GM21717 (cell line): ENCODE measurements around the gene FGF14.

Experiments used
- ATAC-seq: cut with Tn5 transposase; IDR thresholded peaks from one replicate; pipeline ENCODE4 v1.9.1; 2021; ENCODE audit warnings: mild to moderate bottlenecking, moderate library complexity; ENCODE audit not compliant: unreplicated experiment

FGF14 gene

DNA sequence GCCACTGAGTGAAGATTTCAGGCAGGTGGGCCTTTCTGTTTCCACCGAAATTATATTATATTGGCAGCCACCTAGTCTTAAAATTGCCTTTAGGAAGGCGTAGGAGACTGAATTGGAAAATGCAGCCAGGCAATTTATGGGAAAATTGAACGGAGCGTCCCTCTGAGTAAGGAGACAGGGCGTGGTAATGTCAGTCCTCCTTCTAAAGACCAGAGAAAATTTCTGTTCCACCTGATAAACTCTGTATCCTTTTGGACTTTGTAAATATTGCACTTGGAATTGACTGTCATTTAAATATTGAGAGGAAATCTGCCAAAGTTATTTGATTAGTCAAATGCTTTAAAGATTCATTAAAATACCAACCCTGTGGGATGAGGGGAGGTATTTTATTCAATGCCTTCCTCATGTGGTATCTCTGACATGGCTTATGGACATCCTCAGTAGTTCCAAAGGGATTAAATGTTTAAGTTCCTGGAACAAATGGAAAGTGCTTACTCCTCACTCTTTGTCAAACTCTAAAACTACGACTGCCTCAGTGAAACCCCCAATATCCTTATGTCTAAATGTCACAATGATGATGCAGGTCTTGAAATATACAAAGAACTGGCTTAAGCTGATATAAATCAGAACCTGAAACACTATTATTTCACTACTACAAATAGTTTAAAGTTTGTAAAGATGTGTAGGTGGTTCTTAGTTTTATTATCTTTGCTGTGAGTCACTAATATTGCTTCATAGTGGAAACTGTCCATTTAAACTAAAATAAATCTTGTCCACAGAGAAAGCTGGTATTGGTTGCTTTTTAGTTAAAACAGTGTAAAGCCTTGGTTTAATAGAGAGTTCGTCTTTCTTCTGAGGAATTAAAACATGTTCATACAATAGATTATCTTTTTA is 203.2 kb downstream of the FGF14 start:
- no peak for ATAC-seq

DNA sequence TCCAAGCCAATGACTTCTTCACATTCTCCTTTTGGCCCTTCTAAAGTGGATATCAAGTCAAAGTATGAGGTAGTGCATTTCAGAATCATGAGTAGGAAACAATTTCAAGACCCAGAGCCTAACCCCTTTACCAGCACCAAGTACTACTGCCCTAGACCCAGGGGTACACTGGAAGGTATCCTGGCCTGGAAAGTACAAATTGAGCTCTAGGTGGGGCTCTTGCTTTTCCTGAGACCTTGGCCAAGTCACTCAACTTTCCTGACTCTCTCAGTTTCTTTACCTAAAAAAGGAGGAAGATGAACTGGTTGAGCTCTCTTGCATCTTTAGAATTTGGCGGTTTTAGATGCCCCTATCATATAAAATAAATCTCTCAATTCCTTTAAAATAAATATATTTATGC is 204.7 kb downstream of the FGF14 start:
- no peak for ATAC-seq

DNA sequence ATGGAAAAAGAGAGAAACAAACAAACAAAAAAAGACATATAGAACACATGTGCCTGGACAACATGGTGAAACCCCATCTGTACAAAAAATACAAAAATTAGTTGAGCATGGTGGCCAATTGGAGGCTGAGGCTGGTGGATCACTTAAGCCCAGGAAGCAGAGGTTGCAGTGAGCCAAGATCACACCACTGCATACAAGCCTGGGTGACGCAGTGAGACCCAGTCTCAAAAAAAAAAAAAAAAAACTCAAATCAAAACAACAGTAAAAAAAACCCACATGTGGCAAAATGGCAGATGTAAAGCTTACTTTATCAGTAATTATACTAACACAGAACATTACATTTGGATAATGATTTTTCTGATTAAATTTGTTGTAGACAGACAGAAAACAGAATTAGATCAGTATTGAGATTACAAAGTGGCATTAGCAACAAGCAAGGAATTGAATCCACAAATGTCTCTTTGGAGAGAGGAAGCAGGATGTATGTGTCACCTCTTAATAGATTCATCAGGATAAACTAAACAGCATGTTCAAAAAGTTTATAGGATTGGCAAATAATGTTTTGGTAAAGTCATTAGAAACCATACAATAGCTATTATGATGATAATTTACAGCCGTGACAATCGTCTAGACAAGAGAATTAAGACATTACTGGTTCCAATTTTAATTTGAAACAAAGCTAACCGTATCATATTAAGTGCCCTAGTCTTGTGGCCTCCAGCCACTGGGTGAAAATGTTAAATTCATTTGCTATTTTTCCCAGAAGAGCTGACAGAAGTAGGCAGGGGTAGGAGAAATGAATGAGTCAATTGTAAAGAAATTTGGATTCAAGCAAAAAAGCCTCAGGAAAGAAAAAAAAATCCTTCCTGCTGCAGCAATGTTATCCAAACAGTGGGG is 206.0 kb downstream of the FGF14 start:
- no peak for ATAC-seq

DNA sequence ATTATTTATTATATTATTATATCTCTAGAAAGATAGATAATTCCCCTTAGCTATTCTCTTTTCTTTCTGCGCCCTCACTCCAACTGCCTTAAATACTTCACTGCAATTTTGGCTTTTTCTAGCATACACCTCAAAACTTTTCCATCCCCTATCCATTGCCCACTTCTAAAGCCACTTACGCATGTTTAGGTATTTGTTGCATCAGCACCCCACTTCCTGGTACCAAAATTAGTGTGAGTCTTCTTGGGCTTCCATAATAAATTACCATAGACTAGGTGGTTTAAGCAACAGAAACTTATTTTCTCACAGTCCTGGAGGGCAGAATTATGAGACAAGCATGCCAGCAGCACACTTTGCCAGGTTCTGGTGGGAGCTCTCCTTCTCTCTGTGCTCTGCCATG is 209.0 kb downstream of the FGF14 start:
- ATAC-seq = no peak

DNA sequence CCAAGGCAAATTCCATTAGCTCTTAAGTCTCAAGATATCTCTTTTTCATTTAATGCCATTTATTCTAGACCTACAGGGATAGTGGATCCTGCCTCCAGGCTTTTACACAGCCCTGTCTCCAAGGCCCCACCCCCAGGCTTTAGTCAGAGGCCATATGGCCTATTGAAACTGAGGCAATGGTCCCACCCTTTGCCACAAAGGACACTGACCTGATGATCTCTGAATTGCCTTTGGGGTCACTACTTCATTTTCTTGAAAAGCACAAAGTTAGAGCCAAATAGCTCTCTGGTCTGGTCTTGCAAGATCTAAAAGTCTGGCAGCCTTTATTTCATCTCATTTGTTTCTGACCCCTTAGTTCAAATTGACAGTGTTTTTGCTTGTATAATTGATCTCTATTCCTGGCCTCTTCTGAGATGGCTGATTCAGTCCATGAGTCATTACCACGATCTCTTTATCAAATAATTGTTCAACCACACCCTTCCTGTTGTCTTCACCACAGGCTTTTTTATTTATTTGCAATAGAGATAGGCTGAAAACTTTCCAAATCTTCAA is 209.8 kb downstream of the FGF14 start:
- no peak for ATAC-seq

DNA sequence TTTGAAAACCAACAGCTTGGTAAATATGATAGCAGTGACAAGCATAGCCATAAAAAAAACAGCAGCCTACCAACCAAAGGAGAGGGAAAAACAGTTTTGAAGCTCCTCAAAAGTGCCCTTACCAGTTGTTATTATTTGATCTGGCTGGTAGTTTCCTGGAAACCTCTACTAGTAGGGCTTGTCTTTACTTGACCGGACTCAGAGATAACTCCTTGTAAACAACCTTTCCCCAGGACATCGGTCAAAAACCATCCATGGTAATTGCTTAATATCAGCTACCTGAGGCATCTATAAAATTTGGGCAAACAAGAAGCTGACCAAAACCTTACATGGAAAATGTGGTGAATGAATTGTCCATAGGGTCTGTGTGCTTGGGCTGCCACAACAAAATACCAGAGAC is 210.9 kb downstream of the FGF14 start:
- no peak for ATAC-seq

DNA sequence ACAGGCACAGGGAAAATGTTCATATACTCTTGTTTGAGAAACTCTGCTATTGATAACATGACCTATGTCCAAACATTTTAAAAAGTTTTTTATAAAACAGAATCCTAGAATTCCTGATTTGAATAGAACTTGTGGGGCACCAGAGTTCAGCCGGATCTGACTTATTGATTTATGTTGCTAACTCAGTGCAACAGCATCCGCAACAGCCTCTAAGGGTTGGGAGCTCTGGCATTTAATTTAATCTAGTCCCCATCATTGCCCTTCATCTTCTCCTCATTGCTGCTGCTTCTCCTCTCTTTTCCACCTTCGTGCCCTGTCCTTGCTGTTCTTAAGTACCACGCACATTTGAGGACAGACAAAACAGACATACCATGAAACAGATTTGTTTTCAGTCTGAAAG is 214.5 kb downstream of the FGF14 start:
- ATAC-seq = no peak

DNA sequence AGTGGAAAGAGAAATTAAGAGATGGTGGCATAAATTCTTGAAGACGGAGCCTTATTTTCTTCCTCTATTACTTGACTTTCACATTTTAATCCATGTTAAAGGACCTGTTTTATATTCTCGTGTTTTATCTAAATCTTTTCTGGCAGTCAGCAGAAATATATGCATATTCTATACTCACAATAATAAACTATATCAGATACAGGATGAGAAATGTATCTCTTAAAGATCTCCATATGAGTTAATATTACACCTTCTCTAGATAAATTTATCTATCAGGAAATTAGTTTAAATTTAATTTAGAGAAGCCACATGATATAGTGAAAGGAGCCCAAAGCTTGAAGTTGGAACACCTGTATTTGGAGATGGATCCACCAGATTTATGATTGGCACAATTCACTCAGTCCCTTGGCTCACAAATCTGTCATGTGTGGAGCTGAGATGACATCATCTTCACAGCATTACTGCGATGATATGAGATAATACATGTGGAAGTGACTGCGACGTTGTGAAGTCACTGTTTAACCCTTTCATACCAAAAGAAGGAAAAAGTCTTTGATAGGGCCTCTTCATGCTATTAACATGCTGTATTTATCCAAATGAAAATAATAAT is 216.4 kb downstream of the FGF14 start:
- no peak for ATAC-seq

DNA sequence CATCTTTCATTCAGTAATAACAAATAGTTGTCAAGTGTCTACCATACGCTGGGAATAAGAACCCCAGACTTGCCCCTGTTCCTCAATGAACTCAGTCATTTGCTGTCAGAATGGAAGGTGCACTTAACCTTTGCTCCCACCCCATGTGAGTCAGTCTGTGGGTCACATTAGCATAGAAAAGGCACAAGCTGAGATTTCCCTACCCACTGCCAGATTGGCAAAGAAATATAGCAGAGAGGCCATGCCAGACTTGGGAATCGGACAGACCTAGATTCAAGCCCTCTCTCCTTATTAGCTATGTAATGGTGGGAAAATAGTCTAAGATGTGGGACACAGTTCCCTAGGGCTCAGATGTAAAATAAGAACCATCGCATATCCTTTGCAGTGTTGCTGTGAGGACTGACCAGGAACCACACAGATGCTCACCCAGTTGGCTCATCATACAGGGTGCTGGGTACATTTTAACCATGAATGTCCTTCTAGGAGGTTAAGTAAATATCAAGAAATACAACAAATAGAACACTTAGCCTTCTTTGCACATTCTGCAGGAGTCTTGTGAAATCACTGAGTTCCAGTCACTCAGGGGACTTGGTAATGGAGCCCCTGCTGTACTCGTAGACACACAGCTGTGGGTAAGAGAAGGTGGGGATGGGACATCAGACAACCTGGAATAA is 218.2 kb downstream of the FGF14 start:
- ATAC-seq = no peak

DNA sequence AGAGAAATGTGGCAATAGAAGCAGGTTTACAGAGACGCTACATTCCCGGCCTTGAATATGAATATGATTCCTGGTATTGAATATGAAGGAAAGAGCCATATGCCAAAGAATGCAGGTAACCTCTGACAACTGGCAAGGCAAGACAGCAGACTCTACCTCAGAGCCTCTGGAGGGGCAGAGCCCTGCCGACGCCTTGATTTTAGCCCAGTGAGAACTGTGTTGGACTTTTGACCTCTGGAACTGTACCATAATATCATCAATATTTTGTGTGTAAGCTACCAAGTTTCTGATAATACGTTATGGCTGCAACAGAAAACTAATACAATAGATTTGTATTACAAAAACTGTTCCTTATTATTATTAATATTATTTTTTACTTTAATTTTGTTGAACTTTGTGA is 219.7 kb downstream of the FGF14 start:
- no peak for ATAC-seq

DNA sequence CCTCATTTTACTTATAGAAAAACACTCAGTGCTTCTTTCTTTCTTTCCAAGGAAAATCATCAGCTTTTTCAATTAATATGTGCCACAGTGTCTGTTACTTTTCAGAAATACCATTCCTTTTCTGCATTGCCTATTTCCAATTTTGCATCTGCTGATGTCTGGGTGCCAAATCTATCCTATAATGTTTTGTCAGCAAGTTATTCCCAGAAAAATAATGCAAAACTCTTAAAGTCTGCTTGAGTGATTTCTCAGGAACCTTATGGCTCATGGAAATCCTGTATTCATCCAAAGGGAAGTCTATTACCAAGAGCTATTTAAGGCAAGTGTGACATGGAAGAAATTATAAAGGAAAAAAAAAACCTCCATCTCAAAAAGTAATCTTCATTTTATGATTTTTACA is 224.4 kb downstream of the FGF14 start:
- ATAC-seq = no peak

DNA sequence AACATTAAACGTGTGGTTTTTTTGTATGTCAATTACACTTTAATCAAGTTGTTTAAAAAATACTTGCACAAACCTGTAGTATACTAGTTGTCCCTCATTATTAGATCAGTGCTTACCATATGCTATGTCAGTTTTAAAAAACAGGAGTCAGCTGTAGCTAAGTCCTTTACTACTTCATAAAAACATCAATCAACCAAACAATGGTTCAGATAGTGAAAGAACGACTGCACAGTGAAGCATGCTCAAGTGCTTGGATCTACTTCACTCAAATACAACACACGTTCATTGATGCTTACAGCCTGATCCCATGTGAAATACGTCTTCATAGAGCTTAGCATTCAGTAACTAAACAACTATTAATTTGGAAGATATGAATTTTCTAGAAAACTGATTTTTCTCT is 225.0 kb downstream of the FGF14 start:
- ATAC-seq = no peak

DNA sequence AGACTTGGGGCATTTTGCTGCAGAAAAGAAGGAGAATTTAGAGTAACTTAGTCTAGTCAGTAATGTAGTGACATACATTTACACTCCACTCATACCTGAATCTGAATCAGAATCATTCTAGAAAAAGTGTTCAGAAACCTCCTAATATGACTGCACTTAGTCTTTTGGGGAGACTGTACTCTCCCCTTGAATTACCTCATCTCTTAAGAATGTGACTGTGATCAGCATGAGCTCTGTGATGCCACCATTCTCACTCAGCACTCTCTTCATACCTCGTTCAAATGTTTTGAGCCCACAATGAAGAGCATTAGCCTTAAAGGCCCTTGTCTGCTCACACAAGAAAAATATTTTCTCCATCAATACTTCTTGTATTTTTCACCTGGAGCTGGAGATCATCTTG is 229.4 kb downstream of the FGF14 start:
- no peak for ATAC-seq

DNA sequence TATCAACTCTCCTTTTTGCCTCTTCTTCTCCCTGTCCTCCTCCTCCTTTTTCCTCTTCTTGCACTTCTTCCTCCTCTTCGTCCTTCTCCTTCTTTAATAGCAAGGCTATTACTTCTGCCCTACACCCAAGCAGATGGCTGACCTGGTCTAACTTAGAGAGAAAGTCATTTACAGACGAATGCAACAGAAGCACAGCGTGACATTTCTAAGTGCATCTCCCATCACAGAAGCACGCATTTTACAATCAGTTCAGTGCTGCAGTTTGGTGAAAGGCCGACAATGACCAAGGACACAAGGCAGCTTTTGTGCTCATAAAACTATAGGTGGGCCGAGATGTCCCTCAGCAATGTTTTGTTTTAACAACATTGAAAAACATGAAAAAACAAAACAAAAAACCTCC is 231.5 kb downstream of the FGF14 start:
- ATAC-seq = no peak

DNA sequence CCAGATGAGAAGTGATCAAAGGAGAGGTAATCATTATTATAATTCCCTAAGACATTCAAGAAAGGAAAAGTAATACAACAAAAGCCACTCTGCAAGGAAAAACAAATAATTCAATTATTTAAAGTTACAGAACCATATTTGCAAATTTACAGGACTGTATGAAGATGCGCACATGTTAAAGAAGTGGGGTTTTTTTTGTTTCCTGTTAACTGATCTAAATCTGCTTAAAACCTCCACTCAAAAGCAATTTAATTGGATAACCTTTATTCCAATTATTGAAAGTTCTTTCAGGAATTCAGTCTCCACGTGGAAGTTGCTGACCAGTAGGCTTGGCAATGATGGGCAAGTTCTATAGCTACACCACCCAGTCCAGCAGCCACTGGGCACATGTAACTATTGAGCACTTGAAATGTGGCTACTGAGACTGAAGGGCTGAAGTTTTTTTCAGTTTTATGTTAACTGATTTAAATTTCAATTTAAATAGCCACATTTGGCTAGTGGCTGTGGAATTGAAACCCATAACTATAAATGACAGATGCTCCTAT is 232.3 kb downstream of the FGF14 start:
- ATAC-seq = no peak

DNA sequence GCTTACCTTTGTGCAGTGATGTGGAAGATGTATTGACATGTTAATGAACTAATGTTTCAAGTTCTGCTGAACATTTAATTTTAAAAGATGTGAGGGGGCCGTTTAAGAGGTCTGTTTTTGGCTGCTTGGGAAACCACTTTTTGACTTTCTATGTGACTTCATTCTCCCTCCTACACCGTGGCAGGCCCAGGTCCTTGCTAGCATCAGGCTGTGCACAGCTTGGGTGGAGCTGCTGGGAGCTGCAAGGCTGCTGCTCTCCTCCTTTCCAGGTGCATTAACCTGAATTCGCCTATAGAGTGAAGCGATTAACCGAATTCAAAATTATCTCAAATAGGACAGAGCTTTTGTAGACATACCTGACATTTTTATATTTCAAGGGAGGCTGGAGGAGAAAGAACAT is 249.1 kb downstream of the FGF14 start:
- no peak for ATAC-seq

DNA sequence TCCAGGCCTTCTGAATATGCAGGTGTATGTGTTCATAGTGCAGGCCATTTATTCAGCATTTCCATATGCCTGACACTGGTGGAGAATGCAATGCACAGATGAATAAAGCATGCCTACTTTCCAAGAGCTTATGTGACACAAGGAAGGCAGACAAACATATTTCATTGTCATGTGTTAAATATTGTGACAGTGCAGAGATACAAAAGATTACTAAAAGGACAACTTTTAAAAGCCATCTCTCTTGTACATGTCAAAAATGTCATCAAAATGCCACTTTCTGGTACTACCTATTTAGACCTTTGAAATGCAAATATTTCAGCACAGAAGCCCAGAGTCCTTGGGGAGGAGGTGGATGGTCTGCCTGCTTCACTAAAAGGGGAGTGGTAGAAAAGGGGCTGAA is 254.5 kb downstream of the FGF14 start:
- no peak for ATAC-seq

DNA sequence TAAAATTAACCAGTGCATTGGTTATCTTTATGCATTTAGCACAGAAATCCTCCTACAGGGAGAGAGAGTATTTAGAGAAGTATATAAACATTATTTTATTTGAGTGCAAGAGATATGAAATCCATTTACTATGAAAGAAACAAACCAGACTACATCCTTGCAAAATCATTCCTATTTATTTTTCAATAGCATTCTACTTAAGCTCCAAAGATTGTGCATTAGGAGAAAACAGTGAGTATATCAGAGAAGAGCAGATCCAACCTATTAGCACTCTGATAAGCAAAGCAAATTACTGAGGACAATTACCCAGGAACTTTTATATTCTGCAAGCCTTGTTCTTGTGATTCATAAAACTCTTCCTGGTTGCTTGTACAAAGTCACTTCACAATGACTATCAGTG is 256.1 kb downstream of the FGF14 start:
- no peak for ATAC-seq

DNA sequence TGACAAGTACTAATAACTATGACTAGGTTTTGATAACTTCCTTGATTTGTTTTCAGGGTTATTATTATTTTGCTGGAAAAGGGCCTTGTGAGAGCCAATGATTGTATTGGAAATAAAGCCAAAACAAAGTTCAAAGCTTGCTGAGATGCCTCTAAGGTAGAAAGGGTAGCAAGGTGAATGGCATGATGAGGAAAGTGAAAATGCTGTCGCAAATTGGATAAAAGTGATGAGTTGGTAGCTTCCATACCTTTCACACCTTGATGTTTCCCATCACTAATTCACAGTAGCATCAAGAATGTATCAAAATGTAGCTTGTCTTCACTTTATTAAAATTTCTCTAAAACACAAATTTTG is 259.4 kb downstream of the FGF14 start:
- ATAC-seq = no peak

DNA sequence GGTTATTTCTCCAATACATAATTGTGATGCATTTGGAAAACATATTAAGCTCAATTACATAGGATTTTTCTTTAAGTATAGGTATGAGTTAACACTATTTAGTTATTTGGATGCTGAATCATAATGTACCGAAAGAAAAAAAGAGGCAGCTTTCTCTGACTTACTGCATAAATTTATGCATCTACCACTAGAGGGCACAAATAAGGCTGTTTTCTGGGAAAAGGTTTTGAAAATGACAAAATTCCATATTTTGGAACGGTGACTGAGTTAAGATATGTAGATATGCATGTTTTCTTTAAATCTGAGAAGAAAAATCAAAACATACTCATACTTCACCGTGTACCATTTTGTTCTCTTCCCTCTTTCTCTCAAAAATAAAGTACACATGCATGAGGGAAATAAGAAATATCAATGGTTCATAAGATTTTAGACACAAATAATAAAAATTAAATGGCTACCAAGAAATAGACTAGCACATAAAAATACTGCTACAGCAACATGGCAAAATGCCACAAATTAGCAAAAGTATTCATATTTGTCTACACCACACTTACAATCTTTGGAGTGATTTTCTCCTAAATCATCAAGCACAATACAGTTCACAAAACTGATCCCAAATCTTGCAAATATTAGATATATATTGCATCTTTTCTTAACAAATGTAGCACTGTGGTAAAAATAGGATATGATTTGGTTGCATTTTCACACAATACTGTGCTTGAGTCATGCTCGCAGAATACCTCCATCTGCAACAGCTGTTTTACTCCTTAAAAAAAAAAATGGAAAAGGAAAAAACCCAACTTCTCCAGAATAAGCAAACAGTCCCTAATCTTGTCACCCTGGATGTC is 260.0 kb downstream of the FGF14 start:
- ATAC-seq = no peak
